Activated CD4-positive, alpha-beta T cell treated with anti-CD3 and anti-CD28 coated beads, Interleukin-2, amount 50 U/mL, for 48 hours (primary cell): ENCODE results near the gene USP17L25.
"Not testable (repeated sequence)": the region's sequence is repeated elsewhere in the genome, so short reads cannot be mapped to it uniquely, and the experiment has no call there.

Experiments used
- DNase-seq, 2 experiments: peaks; one replicate each; pipeline ENCODE4 v3.0.0-alpha.2; 2020

USP17L25 gene, protein sequence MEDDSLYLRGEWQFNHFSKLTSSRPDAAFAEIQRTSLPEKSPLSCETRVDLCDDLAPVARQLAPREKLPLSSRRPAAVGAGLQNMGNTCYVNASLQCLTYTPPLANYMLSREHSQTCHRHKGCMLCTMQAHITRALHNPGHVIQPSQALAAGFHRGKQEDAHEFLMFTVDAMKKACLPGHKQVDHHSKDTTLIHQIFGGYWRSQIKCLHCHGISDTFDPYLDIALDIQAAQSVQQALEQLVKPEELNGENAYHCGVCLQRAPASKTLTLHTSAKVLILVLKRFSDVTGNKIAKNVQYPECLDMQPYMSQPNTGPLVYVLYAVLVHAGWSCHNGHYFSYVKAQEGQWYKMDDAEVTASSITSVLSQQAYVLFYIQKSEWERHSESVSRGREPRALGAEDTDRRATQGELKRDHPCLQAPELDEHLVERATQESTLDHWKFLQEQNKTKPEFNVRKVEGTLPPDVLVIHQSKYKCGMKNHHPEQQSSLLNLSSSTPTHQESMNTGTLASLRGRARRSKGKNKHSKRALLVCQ

GRCh38 chr4:9329611-9330010, at the start of gene USP17L25:
USP17L25 (plus strand) TSS chr4:9329911; CDS start chr4:9329911, 0 bp downstream.
- DNase-seq = not testable (repeated sequence)

- not testable (repeated sequence) for DNase-seq
Measured at GRCh38 chr4:9324191-9324590, 5.5 kb upstream of the USP17L25 start.

DNA sequence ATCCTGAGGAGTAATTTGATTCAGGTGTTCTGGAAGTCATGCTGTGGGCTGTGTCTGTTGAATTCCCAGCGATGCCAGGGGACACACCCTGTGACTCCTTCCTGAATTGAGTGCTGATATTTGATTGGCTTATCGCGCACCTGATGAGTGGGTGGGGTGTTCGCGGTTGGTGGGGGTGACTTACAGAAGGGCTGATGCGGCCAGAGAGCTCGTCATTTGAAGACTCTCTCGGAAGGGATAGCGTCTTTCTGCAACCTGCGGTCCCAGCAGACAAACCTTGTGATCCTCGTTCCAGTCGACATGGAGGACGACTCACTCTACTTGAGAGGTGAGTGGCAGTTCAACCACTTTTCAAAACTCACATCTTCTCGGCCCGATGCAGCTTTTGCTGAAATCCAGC, 4.8 kb upstream of the USP17L25 start, which contains the start of gene USP17L24:
TSS of gene USP17L24 (plus strand) at position 301 of the 400 bp plus-strand sequence. CDS start at position 301, 0 bp downstream.
- not testable (repeated sequence) for DNase-seq

DNA sequence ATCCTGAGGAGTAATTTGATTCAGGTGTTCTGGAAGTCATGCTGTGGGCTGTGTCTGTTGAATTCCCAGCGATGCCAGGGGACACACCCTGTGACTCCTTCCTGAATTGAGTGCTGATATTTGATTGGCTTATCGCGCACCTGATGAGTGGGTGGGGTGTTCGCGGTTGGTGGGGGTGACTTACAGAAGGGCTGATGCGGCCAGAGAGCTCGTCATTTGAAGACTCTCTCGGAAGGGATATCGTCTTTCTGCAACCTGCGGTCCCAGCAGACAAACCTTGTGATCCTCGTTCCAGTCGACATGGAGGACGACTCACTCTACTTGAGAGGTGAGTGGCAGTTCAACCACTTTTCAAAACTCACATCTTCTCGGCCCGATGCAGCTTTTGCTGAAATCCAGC, 4.6 kb downstream of the USP17L25 start, which contains the start of gene USP17L26:
TSS of gene USP17L26 (plus strand) at position 301 of the 400 bp plus-strand sequence. CDS start at position 301, 0 bp downstream.
- DNase-seq = not testable (repeated sequence)

- not testable (repeated sequence) for DNase-seq
Measured at GRCh38 chr4:9339103-9339502, 9.4 kb downstream of the USP17L25 start, which contains the start of gene USP17L5. USP17L5 (plus strand) TSS chr4:9339403; CDS start chr4:9339403, 0 bp downstream.

GRCh38 chr4:9343848-9344247, 14.1 kb downstream of the USP17L25 start, which contains the start of gene USP17L27:
USP17L27 (plus strand) TSS chr4:9344148; CDS start chr4:9344148, 0 bp downstream.
- not testable (repeated sequence) for DNase-seq

- not testable (repeated sequence) for DNase-seq
Measured at GRCh38 chr4:9348593-9348992, 18.9 kb downstream of the USP17L25 start, which contains the start of gene USP17L28. USP17L28 (plus strand) TSS chr4:9348893; CDS start chr4:9348893, 0 bp downstream.

- not testable (repeated sequence) for DNase-seq
Measured at GRCh38 chr4:9350866-9351265, 21.2 kb downstream of the USP17L25 start.

GRCh38 chr4:9353338-9353737, 23.6 kb downstream of the USP17L25 start, which contains the start of gene USP17L29:
USP17L29 (plus strand) TSS chr4:9353638; CDS start chr4:9353638, 0 bp downstream.
- not testable (repeated sequence) for DNase-seq

GRCh38 chr4:9362829-9363228, 33.1 kb downstream of the USP17L25 start, which contains the start of gene USP17L30:
USP17L30 (plus strand) TSS chr4:9363129; CDS start chr4:9363129, 0 bp downstream.
- not testable (repeated sequence) for DNase-seq

DNA sequence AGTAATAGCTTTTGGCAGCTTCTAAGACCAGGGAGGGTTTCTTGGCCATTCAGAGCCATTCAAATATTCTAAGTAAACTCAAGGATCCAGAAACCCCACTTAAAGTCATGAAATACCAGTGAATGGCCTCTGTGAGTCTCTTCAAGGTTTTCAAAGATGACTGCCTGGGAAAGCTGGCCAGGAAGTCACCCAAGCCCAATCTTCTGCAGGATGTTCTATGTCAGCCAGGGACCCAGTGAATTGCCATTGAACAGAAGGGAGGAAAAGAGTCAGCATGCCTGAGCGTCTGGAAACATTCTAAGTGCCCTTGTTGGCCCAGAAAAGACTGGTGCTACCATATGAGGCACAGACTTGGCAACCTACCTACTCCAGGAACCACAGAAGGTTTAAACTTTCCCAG, 50.2 kb downstream of the USP17L25 start:
- not testable (repeated sequence) for DNase-seq
